Lower leg skin (tissue), 4 donors: ENCODE measurements around the gene DYNLT1. TPM values are rescaled to one million over a fixed set of nuclear protein-coding genes. Genes with fewer than 3 reads are reported as not detected.
"Not testable (repeated sequence)": the region's sequence is repeated elsewhere in the genome, so short reads cannot be mapped to it uniquely, and the experiment has no call there.

Experiments used
- DNase-seq, 2 donors: peaks; one replicate each; pipeline ENCODE4 v3.0.0-alpha.2; 2019; ENCODE audit warnings: low spot score in 2 of 2
- H3K4me3 ChIP-seq: fragments of 200-600 bp; sonication (generic); 2 replicates; pipeline ENCODE4 v1.5.1; 2017; ENCODE audit warnings: mild to moderate bottlenecking, low read depth; ENCODE audit not compliant: poor library complexity, severe bottlenecking
- CTCF ChIP-seq, 3 donors: fragments of 450-650 bp; IDR thresholded peaks; one replicate each; pipeline ENCODE4 v1.5.1; 2016; ENCODE audit warnings: antibody characterized with exemption in 3 of 3, mild to moderate bottlenecking in 3 of 3, moderate library complexity in 2 of 3
- POLR2A ChIP-seq, 2 donors: fragments of 450-650 bp; IDR thresholded peaks; one replicate each; pipeline ENCODE4 v1.6.1; 2016 to 2017; ENCODE audit warnings: antibody characterized with exemption in 2 of 2, mild to moderate bottlenecking in 1 of 2, moderate library complexity in 1 of 2
- WGBS, 2 donors: methylation state at CpG; one replicate each; pipeline ENCODE4 v1.1.5; 2018; 5-methylcytosine and 5-hydroxymethylcytosine counted together
- intact Hi-C: fragments of 100-400 bp; cut with DNase I; formaldehyde crosslinking; loops from one replicate; pipeline ENCODE4 v1.15.0; 2023; ENCODE audit warnings: low total_unique reads
- total RNA-seq, 4 donors: library from RNA; depleted of rRNA; stranded (reverse); fragments of >200 nt; gene quantifications; one replicate each; pipeline ENCODE4 v1.1.0, GENCODE V29; 2016

Gene DYNLT1
- total RNA-seq, 4 donors from 2014 or later: 27.0 to 48.6 (median 36.3) TPM

- 87 to 98% methylated on average over 7 of the region's 7 CpGs for WGBS, 2 donors
- TF ChIP-seq CTCF (IDR thresholded peaks at IDR 0.05) (no peak), POLR2A (IDR thresholded peaks at IDR 0.05) (no peak)
- DNase-seq: no peak
- intact Hi-C loops: loop anchor here (5.0 kb wide), 1 partner anchor 385 kb away; no protein-coding TSS in a partner anchor
- H3K4me3 ChIP-seq: no peak overlapping the region
Observed at GRCh38 chr6:158606935-158607334, 37.6 kb downstream of the DYNLT1 start.

GRCh38 chr6:158606011-158606410 lies 38.5 kb downstream of the DYNLT1 start:
- intact Hi-C loops: loop anchor here (5.0 kb wide), 1 partner anchor 384 kb away; no protein-coding TSS in a partner anchor
- 93% methylated on average over 15 of the region's 15 CpGs for WGBS, 2 donors
- not testable (repeated sequence) for DNase-seq, H3K4me3 ChIP-seq

- DNase-seq: peak in 1 of 2 donors; percentile 47
- intact Hi-C loops: loop anchor here (5.0 kb wide), 1 partner anchor 383 kb away; no protein-coding TSS in a partner anchor
Observed at GRCh38 chr6:158605266-158605878, 39.2 kb downstream of the DYNLT1 start.

GRCh38 chr6:158604048-158604406 lies 40.5 kb downstream of the DYNLT1 start:
- TF ChIP-seq CTCF (IDR thresholded peaks at IDR 0.05) (no peak), POLR2A (IDR thresholded peaks at IDR 0.05) (no peak)
- no peak overlapping the region for H3K4me3 ChIP-seq
- 88 to 90% methylated on average over 6 of the region's 6 CpGs for WGBS, 2 donors
- intact Hi-C loops: no loop called here
- no peak for DNase-seq

More at GRCh38 chr6:158605266-158605878, 39.2 kb downstream of the DYNLT1 start:
- peak in 1 of 3 donors; percentile 22 for TF ChIP-seq CTCF (IDR thresholded peaks at IDR 0.05)
- no peak for TF ChIP-seq POLR2A (IDR thresholded peaks at IDR 0.05)
- 37 to 41% methylated on average over 13 of the region's 13 CpGs for WGBS, 2 donors
- no peak overlapping the region for H3K4me3 ChIP-seq

- 80% methylated on average over 15 of the region's 15 CpGs for WGBS, 2 donors
- no peak overlapping the region for H3K4me3 ChIP-seq
- DNase-seq: no peak
- intact Hi-C loops: no loop called here
- no peak for TF ChIP-seq CTCF (IDR thresholded peaks at IDR 0.05)
- no peak for TF ChIP-seq POLR2A (IDR thresholded peaks at IDR 0.05)
Observed at GRCh38 chr6:158603261-158604047, 41.1 kb downstream of the DYNLT1 start.

- intact Hi-C loops: no loop called here
- WGBS, 2 donors: 84 to 88% methylated on average over 17 to 18 of the region's 18 CpGs
- no peak overlapping the region for H3K4me3 ChIP-seq
- no peak for DNase-seq
- TF ChIP-seq CTCF (IDR thresholded peaks at IDR 0.05) (no peak), POLR2A (IDR thresholded peaks at IDR 0.05) (no peak)
Observed at GRCh38 chr6:158599635-158600034, 44.9 kb downstream of the DYNLT1 start.
